Neural cell (in vitro differentiated cells): Measurements from ENCODE around the gene CFTR. TPM values are rescaled to one million over a fixed set of nuclear protein-coding genes. Genes with fewer than 3 reads are reported as not detected.

ENCODE experiments used
- H2AFZ ChIP-seq: fragments of 200-600, 300-800 bp; sonication (generic), shearing (Covaris generic); 2 replicates; pipeline ENCODE4 v1.6.0; 2014; ENCODE audit warnings: low read depth, mild to moderate bottlenecking, antibody characterized with exemption, low read length, moderate library complexity
- H3F3A ChIP-seq: fragments of 200-600 bp; shearing (Covaris generic); 2 replicates; pipeline ENCODE4 v1.6.1; 2016; ENCODE audit warnings: mild to moderate bottlenecking, moderate library complexity, mixed read lengths, antibody characterized with exemption, low read length; ENCODE audit not compliant: insufficient read depth, poor library complexity, severe bottlenecking
- H3K27ac ChIP-seq: fragments of 200-600, 300-800 bp; sonication (generic), shearing (Covaris generic); 2 replicates; pipeline ENCODE4 v1.5.1; 2014; ENCODE audit warnings: mild to moderate bottlenecking, low read length, moderate library complexity
- H3K27me3 ChIP-seq: fragments of 300-800, 200-600 bp; sonication (generic), shearing (Covaris generic); 2 replicates; pipeline ENCODE4 v1.6.0; 2014; ENCODE audit warnings: mild to moderate bottlenecking, low read depth, low read length, moderate library complexity; ENCODE audit not compliant: insufficient read depth
- H3K36me3 ChIP-seq: fragments of 300-800, 200-600 bp; sonication (generic), shearing (Covaris generic); 2 replicates; pipeline ENCODE4 v1.5.1; 2014; ENCODE audit warnings: mild to moderate bottlenecking, antibody characterized with exemption, low read length, moderate library complexity; ENCODE audit not compliant: insufficient read depth
- H3K4me2 ChIP-seq: fragments of 300-800, 200-600 bp; sonication (generic), shearing (Covaris generic); 2 replicates; pipeline ENCODE4 v1.6.0; 2014; ENCODE audit warnings: mild to moderate bottlenecking, low read length
- H3K4me3 ChIP-seq: fragments of 300-800, 200-600 bp; sonication (generic), shearing (Covaris generic); 2 replicates; pipeline ENCODE4 v1.5.1; 2014; ENCODE audit warnings: mild to moderate bottlenecking, low read length, moderate library complexity
- H3K79me2 ChIP-seq: fragments of 200-600 bp; shearing (Covaris generic); replicated peaks from 2 replicates; pipeline ENCODE4 v1.6.0; 2014; ENCODE audit warnings: mild to moderate bottlenecking, low read length, moderate library complexity; ENCODE audit not compliant: insufficient read depth
- H3K9ac ChIP-seq: fragments of 300-800, 200-600 bp; sonication (generic), shearing (Covaris generic); 2 replicates; pipeline ENCODE4 v1.6.1; 2016; ENCODE audit warnings: mild to moderate bottlenecking, low read length, mixed read lengths
- H3K9me2 ChIP-seq: fragments of 200-600 bp; shearing (Covaris generic); 2 replicates; pipeline ENCODE4 v1.6.1; 2016; ENCODE audit warnings: mild to moderate bottlenecking, low read length, mixed read lengths; ENCODE audit not compliant: insufficient read depth
- H3K9me3 ChIP-seq: fragments of 200-600, 300-800 bp; sonication (generic), shearing (Covaris generic); 2 replicates; pipeline ENCODE4 v1.6.1; 2016; ENCODE audit warnings: mild to moderate bottlenecking, mixed run types, low read length, moderate library complexity, mixed read lengths
- H4K20me1 ChIP-seq: fragments of 200-600 bp; shearing (Covaris generic); 2 replicates; pipeline ENCODE4 v1.6.1; 2016; ENCODE audit warnings: mild to moderate bottlenecking, mixed run types; ENCODE audit not compliant: insufficient read depth
- EP300 ChIP-seq: fragments of 450-650 bp; conservative IDR thresholded peaks from 2 replicates; pipeline ENCODE4 v1.6.1; 2014; ENCODE audit warnings: antibody characterized with exemption, mild to moderate bottlenecking, moderate library complexity; ENCODE audit not compliant: poor library complexity, severe bottlenecking
- EZH2 ChIP-seq: fragments of 200-600, 300-800 bp; shearing (Covaris generic), sonication (generic); IDR thresholded peaks from 2 replicates; pipeline ENCODE4 v1.6.1; 2014; ENCODE audit warnings: antibody characterized with exemption, low read length, borderline replicate concordance, mild to moderate bottlenecking; ENCODE audit not compliant: insufficient read depth, poor library complexity, severe bottlenecking
- MXI1 ChIP-seq: fragments of 450-650 bp; conservative IDR thresholded peaks from 2 replicates; pipeline ENCODE4 v1.6.1; 2014; ENCODE audit warnings: antibody characterized with exemption, mild to moderate bottlenecking; ENCODE audit not compliant: poor library complexity, severe bottlenecking
- POLR2AphosphoS5 ChIP-seq: IDR thresholded peaks from 2 replicates; pipeline ENCODE4 v1.6.1; 2012
- RAD21 ChIP-seq: fragments of 450-650 bp; conservative IDR thresholded peaks from 2 replicates; pipeline ENCODE4 v1.6.1; 2014; ENCODE audit warnings: antibody characterized with exemption, mild to moderate bottlenecking, moderate library complexity
- SMC3 ChIP-seq: fragments of 450-650 bp; conservative IDR thresholded peaks from 2 replicates; pipeline ENCODE4 v1.6.1; 2014; ENCODE audit warnings: antibody characterized with exemption, mild to moderate bottlenecking, moderate library complexity; ENCODE audit not compliant: poor library complexity
- TAF1 ChIP-seq: IDR thresholded peaks from 2 replicates; pipeline ENCODE4 v1.6.1; 2012; ENCODE audit warnings: low read depth
- polyA plus RNA-seq: library from polyadenylated mRNA; depleted of rRNA; stranded (reverse); fragments of >200 nt; gene quantifications from 2 replicates; pipeline ENCODE4 v1.2.3, GENCODE V29; 2014
- TF ChIP-seq, protein P1 (sequence below): fragments of 450-650 bp; IDR thresholded peaks from 2 replicates; pipeline ENCODE4 v1.5.1; 2014; ENCODE audit warnings: antibody characterized with exemption, mild to moderate bottlenecking, moderate library complexity; ENCODE audit not compliant: poor library complexity, severe bottlenecking
- TF ChIP-seq, protein P2 (sequence below): IDR thresholded peaks from 2 replicates; pipeline ENCODE4 v1.6.1; 2012; ENCODE audit warnings: borderline replicate concordance

CFTR gene
- polyA plus RNA-seq, 1 donor from 2014 or later: not detected

DNA sequence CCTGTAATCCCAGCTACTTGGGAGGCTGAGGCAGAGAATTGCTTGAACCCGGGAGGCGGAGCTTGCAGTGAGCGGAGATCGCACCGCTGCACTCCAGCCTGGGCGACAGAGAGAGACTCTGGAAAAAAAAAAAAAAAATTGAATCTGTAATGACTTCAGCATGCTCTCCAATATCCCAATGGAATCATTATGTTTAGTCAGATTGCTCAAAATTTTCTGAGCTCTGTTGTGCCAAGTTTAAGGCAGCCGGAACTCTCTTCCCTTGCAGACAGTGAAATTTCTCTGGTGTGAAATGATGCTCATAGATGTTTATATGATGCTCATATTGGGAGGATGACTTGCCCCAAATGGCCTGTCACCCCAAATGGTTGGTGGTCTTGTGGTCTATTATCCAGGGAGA, 212.5 kb downstream of the CFTR start:
- H3K27ac ChIP-seq: no peak overlapping the region
- no peaks in the 10 kb centered on the region for H3K36me3 ChIP-seq
- no peaks in the 10 kb centered on the region for H3K27me3 ChIP-seq
- no peak for TF ChIP-seq POLR2AphosphoS5
- no peak for TF ChIP-seq SMC3
- TF ChIP-seq, protein P1, sequence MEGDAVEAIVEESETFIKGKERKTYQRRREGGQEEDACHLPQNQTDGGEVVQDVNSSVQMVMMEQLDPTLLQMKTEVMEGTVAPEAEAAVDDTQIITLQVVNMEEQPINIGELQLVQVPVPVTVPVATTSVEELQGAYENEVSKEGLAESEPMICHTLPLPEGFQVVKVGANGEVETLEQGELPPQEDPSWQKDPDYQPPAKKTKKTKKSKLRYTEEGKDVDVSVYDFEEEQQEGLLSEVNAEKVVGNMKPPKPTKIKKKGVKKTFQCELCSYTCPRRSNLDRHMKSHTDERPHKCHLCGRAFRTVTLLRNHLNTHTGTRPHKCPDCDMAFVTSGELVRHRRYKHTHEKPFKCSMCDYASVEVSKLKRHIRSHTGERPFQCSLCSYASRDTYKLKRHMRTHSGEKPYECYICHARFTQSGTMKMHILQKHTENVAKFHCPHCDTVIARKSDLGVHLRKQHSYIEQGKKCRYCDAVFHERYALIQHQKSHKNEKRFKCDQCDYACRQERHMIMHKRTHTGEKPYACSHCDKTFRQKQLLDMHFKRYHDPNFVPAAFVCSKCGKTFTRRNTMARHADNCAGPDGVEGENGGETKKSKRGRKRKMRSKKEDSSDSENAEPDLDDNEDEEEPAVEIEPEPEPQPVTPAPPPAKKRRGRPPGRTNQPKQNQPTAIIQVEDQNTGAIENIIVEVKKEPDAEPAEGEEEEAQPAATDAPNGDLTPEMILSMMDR: no peak
- TF ChIP-seq EP300: no peak
- TF ChIP-seq EZH2: no peak
- TF ChIP-seq, protein P2, sequence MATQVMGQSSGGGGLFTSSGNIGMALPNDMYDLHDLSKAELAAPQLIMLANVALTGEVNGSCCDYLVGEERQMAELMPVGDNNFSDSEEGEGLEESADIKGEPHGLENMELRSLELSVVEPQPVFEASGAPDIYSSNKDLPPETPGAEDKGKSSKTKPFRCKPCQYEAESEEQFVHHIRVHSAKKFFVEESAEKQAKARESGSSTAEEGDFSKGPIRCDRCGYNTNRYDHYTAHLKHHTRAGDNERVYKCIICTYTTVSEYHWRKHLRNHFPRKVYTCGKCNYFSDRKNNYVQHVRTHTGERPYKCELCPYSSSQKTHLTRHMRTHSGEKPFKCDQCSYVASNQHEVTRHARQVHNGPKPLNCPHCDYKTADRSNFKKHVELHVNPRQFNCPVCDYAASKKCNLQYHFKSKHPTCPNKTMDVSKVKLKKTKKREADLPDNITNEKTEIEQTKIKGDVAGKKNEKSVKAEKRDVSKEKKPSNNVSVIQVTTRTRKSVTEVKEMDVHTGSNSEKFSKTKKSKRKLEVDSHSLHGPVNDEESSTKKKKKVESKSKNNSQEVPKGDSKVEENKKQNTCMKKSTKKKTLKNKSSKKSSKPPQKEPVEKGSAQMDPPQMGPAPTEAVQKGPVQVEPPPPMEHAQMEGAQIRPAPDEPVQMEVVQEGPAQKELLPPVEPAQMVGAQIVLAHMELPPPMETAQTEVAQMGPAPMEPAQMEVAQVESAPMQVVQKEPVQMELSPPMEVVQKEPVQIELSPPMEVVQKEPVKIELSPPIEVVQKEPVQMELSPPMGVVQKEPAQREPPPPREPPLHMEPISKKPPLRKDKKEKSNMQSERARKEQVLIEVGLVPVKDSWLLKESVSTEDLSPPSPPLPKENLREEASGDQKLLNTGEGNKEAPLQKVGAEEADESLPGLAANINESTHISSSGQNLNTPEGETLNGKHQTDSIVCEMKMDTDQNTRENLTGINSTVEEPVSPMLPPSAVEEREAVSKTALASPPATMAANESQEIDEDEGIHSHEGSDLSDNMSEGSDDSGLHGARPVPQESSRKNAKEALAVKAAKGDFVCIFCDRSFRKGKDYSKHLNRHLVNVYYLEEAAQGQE: no peak
- no peak for TF ChIP-seq MXI1
- no peak for TF ChIP-seq RAD21
- no peak for TF ChIP-seq TAF1
- H3K4me3 ChIP-seq: no peak overlapping the region
- H3K4me2 ChIP-seq: no peak overlapping the region
- H4K20me1 ChIP-seq: no peaks in the 10 kb centered on the region
- no peaks in the 10 kb centered on the region for H3K9me3 ChIP-seq
- no peaks in the 10 kb centered on the region for H3K79me2 ChIP-seq
- no peaks in the 10 kb centered on the region for H3F3A ChIP-seq
- H3K9ac ChIP-seq: no peak overlapping the region
- no peaks in the 10 kb centered on the region for H3K9me2 ChIP-seq
- no peak overlapping the region for H2AFZ ChIP-seq

DNA sequence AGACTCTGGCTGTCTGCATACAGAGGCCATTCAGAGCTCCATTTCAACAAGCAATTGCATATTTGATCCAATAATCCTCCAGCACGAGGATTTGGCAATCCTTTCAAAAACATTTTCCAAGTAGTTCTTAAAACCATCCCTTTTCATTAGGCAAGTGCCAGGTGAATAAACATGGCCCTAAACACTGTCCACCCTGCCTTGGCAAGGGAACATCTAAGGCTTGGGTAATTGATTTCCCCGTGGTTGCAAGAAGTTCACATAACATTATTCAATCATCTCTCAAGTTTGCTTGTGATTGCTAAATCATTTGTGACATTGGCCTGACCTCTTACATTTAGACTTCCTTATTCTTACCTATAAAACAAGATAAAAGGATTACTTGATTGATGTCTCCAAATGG, 218.2 kb downstream of the CFTR start:
- Histone ChIP-seq H3K4me2 (no peak overlapping the region), H4K20me1 (no peaks in the 10 kb centered on the region), H3K36me3 (no peaks in the 10 kb centered on the region), H3K27me3 (no peaks in the 10 kb centered on the region), H3K9me2 (no peaks in the 10 kb centered on the region), H3F3A (no peaks in the 10 kb centered on the region), H3K9ac (no peak overlapping the region), H3K4me3 (no peak overlapping the region), H3K79me2 (no peaks in the 10 kb centered on the region), H2AFZ (no peak overlapping the region), H3K27ac (no peak overlapping the region), H3K9me3 (no peaks in the 10 kb centered on the region)
- TF ChIP-seq, protein P2: no peak
- TF ChIP-seq MXI1 (no peak), RAD21 (no peak), SMC3 (no peak), EZH2 (no peak), EP300 (no peak), POLR2AphosphoS5 (no peak), TAF1 (no peak)
- TF ChIP-seq, protein P1: no peak
